ENCODE measurements around the gene AFAP1L2. TPM values are rescaled to one million over a fixed set of nuclear protein-coding genes. Genes with fewer than 3 reads are reported as not detected.

The AFAP1L2 gene
- total and polyA plus RNA-seq, 2 donors (not counting 1 experiment from before 2014, with no cell fraction given): 4.7 to 4.9 TPM

GRCh38 chr10:114386452-114386851 lies 17.9 kb downstream of the AFAP1L2 start:
- Histone ChIP-seq H3K36me3 (replicated peaks in 1 of 2; ENCODE audit: control extremely low read depth in 1 of 2, control insufficient read depth in 1 of 2, extremely low read depth in 1 of 2, insufficient read depth in 2 of 2, low read length in 1 of 2) (no peaks in the 10 kb centered on the region), H4K20me1 (ENCODE audit: control insufficient read depth, insufficient read depth, low read length, poor library complexity, severe bottlenecking) (no peaks in the 10 kb centered on the region), H3K9me3 (ENCODE audit: control extremely low read depth in 1 of 3, control insufficient read depth in 2 of 3, insufficient read depth in 1 of 3, low read length in 2 of 3) (no peaks in the 10 kb centered on the region), H3K79me2 (ENCODE audit: control insufficient read depth, insufficient read depth, low read length) (no peaks in the 10 kb centered on the region), H3K4me2 (replicated peaks; ENCODE audit: low read depth, low read length, poor library complexity, severe bottlenecking) (no peak overlapping the region), H2AFZ (ENCODE audit: insufficient read depth, low read depth, low read length, poor library complexity, severe bottlenecking) (no peak overlapping the region), H3K4me1 (ENCODE audit: control insufficient read depth in 2 of 2, insufficient read depth in 2 of 2, low read length in 2 of 2) (no peaks in the 10 kb centered on the region), H3K4me3 (ENCODE audit: control extremely low read depth in 1 of 5, extremely low read depth in 1 of 5, insufficient read depth in 1 of 5, low read depth in 2 of 5, low read length in 4 of 5) (no peak overlapping the region), H3K27ac (ENCODE audit: low read length in 2 of 2) (no peak overlapping the region), H3K27me3 (replicated peaks in 1 of 4; ENCODE audit: control extremely low read depth in 1 of 4, control insufficient read depth in 3 of 4, insufficient read depth in 4 of 4, low read length in 3 of 4) (peaks cover 0 to 4% (median 1%) of the 10 kb centered on the region in 4 experiments), H3K9ac (ENCODE audit: low read length) (no peak overlapping the region)
- ATAC-seq (ENCODE audit: low read depth): no peak
- CTCF ChIA-PET: no interaction called here
- H3K9me3 Mint-ChIP-seq (ENCODE audit: insufficient read depth): no peaks in the 10 kb centered on the region
- DNase-seq: no peak
- peaks cover 18% of the 10 kb centered on the region for H3K27me3 Mint-ChIP-seq
- POLR2A ChIA-PET: no interaction called here
- TF ChIP-seq EZH2 (IDR thresholded peaks at IDR 0.05; ENCODE audit: borderline replicate concordance, insufficient read depth, low read depth, low read length, poor library complexity, severe bottlenecking) (no peak), CTCF (IDR thresholded peaks at IDR 0.05) (no peak)
- intact Hi-C loops (cut with micrococcal nuclease): no loop called here
- no peaks in the 10 kb centered on the region for H3K4me1 Mint-ChIP-seq
- no peak overlapping the region for H3K4me3 Mint-ChIP-seq
- no peak overlapping the region for H3K27ac Mint-ChIP-seq
- 94% methylated on average over 6 of the region's 6 CpGs for WGBS (ENCODE audit: insufficient coverage)

- 94% methylated on average over 2 of the region's 3 CpGs for WGBS (ENCODE audit: insufficient coverage)
- Histone ChIP-seq H3K27ac (ENCODE audit: low read length in 2 of 2) (no peak overlapping the region), H3K36me3 (replicated peaks in 1 of 2; ENCODE audit: control extremely low read depth in 1 of 2, control insufficient read depth in 1 of 2, extremely low read depth in 1 of 2, insufficient read depth in 2 of 2, low read length in 1 of 2) (no peaks in the 10 kb centered on the region), H3K4me3 (ENCODE audit: control extremely low read depth in 1 of 5, extremely low read depth in 1 of 5, insufficient read depth in 1 of 5, low read depth in 2 of 5, low read length in 4 of 5) (no peak overlapping the region), H3K9ac (ENCODE audit: low read length) (no peak overlapping the region), H3K9me3 (ENCODE audit: control extremely low read depth in 1 of 3, control insufficient read depth in 2 of 3, insufficient read depth in 1 of 3, low read length in 2 of 3) (no peaks in the 10 kb centered on the region), H3K4me2 (replicated peaks; ENCODE audit: low read depth, low read length, poor library complexity, severe bottlenecking) (no peak overlapping the region), H3K79me2 (ENCODE audit: control insufficient read depth, insufficient read depth, low read length) (no peaks in the 10 kb centered on the region), H3K27me3 (replicated peaks in 1 of 4; ENCODE audit: control extremely low read depth in 1 of 4, control insufficient read depth in 3 of 4, insufficient read depth in 4 of 4, low read length in 3 of 4) (peaks cover 0 to 4% (median 1%) of the 10 kb centered on the region in 4 experiments), H3K4me1 (ENCODE audit: control insufficient read depth in 2 of 2, insufficient read depth in 2 of 2, low read length in 2 of 2) (no peaks in the 10 kb centered on the region), H2AFZ (ENCODE audit: insufficient read depth, low read depth, low read length, poor library complexity, severe bottlenecking) (no peak overlapping the region), H4K20me1 (ENCODE audit: control insufficient read depth, insufficient read depth, low read length, poor library complexity, severe bottlenecking) (no peaks in the 10 kb centered on the region)
- TF ChIP-seq EZH2 (IDR thresholded peaks at IDR 0.05; ENCODE audit: borderline replicate concordance, insufficient read depth, low read depth, low read length, poor library complexity, severe bottlenecking): no peak
- ChIA-PET CTCF (no interaction called here), POLR2A (no interaction called here)
- DNase-seq (no peak), ATAC-seq (ENCODE audit: low read depth) (no peak)
- intact Hi-C loops (cut with micrococcal nuclease): no loop called here
- Mint-ChIP-seq H3K4me3 (no peak overlapping the region), H3K4me1 (no peaks in the 10 kb centered on the region), H3K27me3 (peaks cover 17% of the 10 kb centered on the region), H3K27ac (no peak overlapping the region), H3K9me3 (ENCODE audit: insufficient read depth) (no peaks in the 10 kb centered on the region)
Observed at GRCh38 chr10:114385557-114385956, 18.7 kb downstream of the AFAP1L2 start.
